Activated CD4-positive, alpha-beta T cell treated with anti-CD3 and anti-CD28 coated beads, Interleukin-2, amount 10 ng/mL, durations not matched to agents 7 days and 5 days (primary cell): ENCODE measurements around the gene CEP290. TPM values are rescaled to one million over a fixed set of nuclear protein-coding genes. Genes with fewer than 3 reads are reported as not detected.

Experiments
- CTCF ChIA-PET: fragments of 350-600 bp; sonication (Branson Sonifier 250); formaldehyde crosslinking; loops from one replicate; lab custom pipeline; 2021; ENCODE audit warnings: antibody characterized with exemption; lab: Charles Lee
- POLR2A ChIA-PET: fragments of 350-600 bp; sonication (Branson Sonifier 250); formaldehyde crosslinking; loops from one replicate; lab custom pipeline; 2021; ENCODE audit warnings: antibody characterized with exemption; lab: Charles Lee
- DNase-seq: peaks from one replicate; pipeline ENCODE4 v3.0.0-alpha.2; 2020
- H3K27ac Mint-ChIP-seq: one replicate; pipeline ENCODE4 v1.8.0; 2021; ENCODE audit warnings: mild to moderate bottlenecking, moderate library complexity, mixed read lengths
- H3K27me3 Mint-ChIP-seq: one replicate; pipeline ENCODE4 v1.8.0; 2021; ENCODE audit warnings: mixed read lengths
- H3K36me3 Mint-ChIP-seq: one replicate; pipeline ENCODE4 v1.8.0; 2021; ENCODE audit warnings: low read depth, mixed read lengths
- H3K4me1 Mint-ChIP-seq: one replicate; pipeline ENCODE4 v1.8.0; 2021; ENCODE audit warnings: mixed read lengths
- H3K4me3 Mint-ChIP-seq: one replicate; pipeline ENCODE4 v1.8.0; 2021; ENCODE audit warnings: mild to moderate bottlenecking, moderate library complexity, mixed read lengths
- H3K9me3 Mint-ChIP-seq: one replicate; pipeline ENCODE4 v1.8.0; 2021; ENCODE audit warnings: mixed read lengths
- total RNA-seq, 2 experiments: library from RNA; stranded (reverse); gene quantifications; one replicate each; pipeline ENCODE4 v1.2.3, GENCODE V29; 2021

Gene CEP290, protein sequence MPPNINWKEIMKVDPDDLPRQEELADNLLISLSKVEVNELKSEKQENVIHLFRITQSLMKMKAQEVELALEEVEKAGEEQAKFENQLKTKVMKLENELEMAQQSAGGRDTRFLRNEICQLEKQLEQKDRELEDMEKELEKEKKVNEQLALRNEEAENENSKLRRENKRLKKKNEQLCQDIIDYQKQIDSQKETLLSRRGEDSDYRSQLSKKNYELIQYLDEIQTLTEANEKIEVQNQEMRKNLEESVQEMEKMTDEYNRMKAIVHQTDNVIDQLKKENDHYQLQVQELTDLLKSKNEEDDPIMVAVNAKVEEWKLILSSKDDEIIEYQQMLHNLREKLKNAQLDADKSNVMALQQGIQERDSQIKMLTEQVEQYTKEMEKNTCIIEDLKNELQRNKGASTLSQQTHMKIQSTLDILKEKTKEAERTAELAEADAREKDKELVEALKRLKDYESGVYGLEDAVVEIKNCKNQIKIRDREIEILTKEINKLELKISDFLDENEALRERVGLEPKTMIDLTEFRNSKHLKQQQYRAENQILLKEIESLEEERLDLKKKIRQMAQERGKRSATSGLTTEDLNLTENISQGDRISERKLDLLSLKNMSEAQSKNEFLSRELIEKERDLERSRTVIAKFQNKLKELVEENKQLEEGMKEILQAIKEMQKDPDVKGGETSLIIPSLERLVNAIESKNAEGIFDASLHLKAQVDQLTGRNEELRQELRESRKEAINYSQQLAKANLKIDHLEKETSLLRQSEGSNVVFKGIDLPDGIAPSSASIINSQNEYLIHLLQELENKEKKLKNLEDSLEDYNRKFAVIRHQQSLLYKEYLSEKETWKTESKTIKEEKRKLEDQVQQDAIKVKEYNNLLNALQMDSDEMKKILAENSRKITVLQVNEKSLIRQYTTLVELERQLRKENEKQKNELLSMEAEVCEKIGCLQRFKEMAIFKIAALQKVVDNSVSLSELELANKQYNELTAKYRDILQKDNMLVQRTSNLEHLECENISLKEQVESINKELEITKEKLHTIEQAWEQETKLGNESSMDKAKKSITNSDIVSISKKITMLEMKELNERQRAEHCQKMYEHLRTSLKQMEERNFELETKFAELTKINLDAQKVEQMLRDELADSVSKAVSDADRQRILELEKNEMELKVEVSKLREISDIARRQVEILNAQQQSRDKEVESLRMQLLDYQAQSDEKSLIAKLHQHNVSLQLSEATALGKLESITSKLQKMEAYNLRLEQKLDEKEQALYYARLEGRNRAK (N-terminal part only)
- total RNA-seq = 10 to 100 TPM; 10.9 to 12.2 TPM

DNA sequence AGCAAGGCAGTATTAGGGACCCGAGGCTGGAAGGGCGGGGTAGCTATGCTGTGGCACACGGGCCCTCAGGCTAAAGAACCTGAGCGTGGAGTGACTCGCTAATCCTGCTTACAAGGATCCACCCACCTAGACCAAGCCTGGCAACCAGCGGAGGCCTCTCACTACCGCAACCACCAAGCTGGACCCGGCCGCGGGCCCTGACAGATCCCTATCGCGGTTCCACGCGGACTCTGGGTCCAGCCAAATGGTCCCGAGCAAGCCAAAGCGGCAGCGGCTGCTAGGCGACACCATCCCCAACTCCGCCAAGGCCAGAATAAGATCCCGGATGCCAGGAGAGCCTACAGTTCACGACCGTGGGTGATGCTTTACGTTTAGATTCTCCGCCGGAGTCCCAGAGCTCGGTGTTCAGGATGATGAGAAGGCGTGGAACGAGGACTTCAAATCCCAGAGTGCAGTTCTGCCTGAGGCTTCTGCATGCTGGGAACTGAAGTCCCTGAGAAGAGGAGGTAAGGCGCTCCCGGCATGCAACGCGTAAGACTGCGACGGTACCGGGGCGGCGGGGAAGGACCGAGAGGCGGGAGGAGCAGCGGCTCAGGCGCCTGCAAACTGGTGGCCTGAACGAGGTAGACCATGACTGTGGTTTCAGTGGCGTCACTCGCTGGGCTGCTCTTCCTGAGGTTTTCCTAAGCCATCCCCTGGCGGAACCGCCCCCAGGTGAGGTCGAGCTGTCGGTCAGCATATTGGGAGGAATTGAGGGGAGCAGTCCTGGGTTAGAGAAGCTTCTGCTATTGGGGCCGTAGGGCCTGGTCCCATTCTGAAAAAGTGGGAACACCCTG is at the start of gene CEP290, which contains the start of gene TMTC3:
Gene CEP290 (minus strand): TSS at position 315 of the 836 bp plus-strand sequence. CDS start 781 bp downstream, outside the sequence.
Gene TMTC3 (plus strand): TSS at position 534 of the 836 bp plus-strand sequence. CDS start 6,009 bp downstream, outside the sequence.
- H3K9me3 Mint-ChIP-seq = no peaks in the 10 kb centered on the region
- H3K4me3 Mint-ChIP-seq = peak within 1 kb of the TSS; percentile 88
- H3K36me3 Mint-ChIP-seq = peaks cover 11% of the 10 kb centered on the region
- POLR2A ChIA-PET = no interaction called here
- peaks cover 32% of the 10 kb centered on the region for H3K4me1 Mint-ChIP-seq
- no peaks in the 10 kb centered on the region for H3K27me3 Mint-ChIP-seq
- peak within 1 kb of the TSS; percentile 93 for H3K27ac Mint-ChIP-seq
- CTCF ChIA-PET = interaction anchor here (0.6 to 1.9 kb wide), 4 partner anchors 11 to 47 kb away, joined by 3 to 6 read pairs (median 5); no protein-coding TSS in a partner anchor
- DNase-seq = peak; percentile 96

DNA sequence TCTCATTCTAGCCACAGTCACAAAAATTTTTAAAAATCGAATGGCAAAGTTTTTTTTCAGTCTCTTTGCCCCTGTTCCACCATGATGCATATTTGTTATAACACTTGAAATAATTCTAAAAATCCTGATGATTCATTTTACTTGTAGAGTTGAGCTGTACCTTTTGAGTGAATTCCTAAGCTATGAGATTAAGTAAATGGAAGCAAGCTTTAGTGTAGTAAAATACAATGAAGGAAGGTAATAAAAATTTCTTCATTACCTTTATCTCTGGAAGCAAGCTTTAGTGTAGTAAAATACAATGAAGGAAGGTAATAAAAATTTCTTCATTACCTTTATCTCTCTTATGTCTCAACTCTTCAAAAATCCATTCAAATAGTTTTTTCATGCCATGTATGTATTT is 46.3 kb upstream of the CEP290 start:
- Mint-ChIP-seq H3K9me3 (no peaks in the 10 kb centered on the region), H3K27ac (no peak overlapping the region), H3K27me3 (no peaks in the 10 kb centered on the region), H3K4me3 (no peak overlapping the region), H3K4me1 (no peaks in the 10 kb centered on the region), H3K36me3 (peaks cover 8% of the 10 kb centered on the region)
- POLR2A ChIA-PET = no interaction called here
- CTCF ChIA-PET = interaction anchor here (0.7 kb wide), 1 partner anchor 46 kb away, joined by 6 read pairs; the partner anchor contains the start of genes CEP290 and TMTC3
- DNase-seq = no peak

DNA sequence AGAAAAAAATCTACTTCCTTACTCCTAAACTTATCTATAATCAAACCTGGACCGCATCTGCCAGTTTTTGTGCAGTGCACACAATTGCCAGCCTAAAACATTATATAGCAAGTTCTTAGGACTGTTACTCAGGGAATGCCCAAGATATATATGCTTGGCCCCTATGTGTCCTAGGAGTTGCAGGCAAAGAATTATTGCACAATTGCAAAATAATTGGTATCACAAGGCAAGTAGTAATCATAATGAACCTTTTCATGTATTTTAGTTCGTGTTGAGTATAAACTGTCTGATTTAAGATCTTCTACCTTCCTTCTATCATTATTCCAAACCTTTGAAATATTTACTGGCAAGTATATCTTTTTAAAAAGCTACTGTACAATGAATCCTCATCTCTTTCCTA is 45.7 kb upstream of the CEP290 start:
- Mint-ChIP-seq H3K27ac (no peak overlapping the region), H3K9me3 (no peaks in the 10 kb centered on the region), H3K4me3 (no peak overlapping the region), H3K36me3 (peaks cover 10% of the 10 kb centered on the region), H3K27me3 (no peaks in the 10 kb centered on the region), H3K4me1 (no peaks in the 10 kb centered on the region)
- ChIA-PET POLR2A (no interaction called here), CTCF (no interaction called here)
- DNase-seq = no peak

DNA sequence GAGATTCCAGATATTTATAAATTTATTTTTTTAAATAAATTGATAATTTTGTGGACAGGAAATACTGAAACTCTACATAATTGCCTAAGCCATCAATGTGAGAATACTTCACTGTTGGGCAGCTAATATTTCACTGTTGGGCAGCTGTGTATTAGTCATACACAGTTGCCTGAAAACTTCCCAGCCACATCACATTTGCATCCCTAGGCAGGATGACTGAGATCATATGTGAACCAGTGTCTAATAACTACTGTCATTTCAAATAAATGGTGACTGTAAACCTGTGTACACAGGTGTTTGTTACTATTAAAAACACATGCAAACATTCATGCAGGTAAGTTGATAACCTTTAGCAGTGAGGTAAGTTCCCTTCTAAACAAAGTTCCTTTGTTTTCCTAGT is 44.1 kb upstream of the CEP290 start:
- H3K36me3 Mint-ChIP-seq = peaks cover 21% of the 10 kb centered on the region
- no peaks in the 10 kb centered on the region for H3K4me1 Mint-ChIP-seq
- no peak overlapping the region for H3K27ac Mint-ChIP-seq
- H3K27me3 Mint-ChIP-seq = no peaks in the 10 kb centered on the region
- peaks cover 4% of the 10 kb centered on the region for H3K9me3 Mint-ChIP-seq
- ChIA-PET CTCF (no interaction called here), POLR2A (no interaction called here)
- no peak overlapping the region for H3K4me3 Mint-ChIP-seq
- DNase-seq = no peak

DNA sequence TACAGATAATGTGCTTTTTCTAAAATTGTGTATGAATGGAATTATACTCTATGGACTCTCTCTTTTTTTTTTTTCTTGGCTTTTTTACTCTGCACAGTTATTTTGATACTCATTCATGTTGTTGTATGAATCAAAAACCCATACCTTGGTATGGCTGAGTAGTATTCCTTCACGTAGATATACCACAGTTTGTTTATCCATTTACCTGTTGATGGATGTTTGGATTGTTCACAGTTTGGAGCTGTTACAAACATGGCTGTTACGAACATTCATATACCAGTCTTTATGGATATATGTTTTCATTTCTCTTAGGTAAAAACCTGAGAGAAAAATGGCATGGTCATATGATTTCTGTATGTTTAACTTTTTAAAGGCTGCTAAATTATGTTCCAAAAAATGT is 43.4 kb upstream of the CEP290 start:
- ChIA-PET CTCF (no interaction called here), POLR2A (no interaction called here)
- DNase-seq = no peak
- H3K4me3 Mint-ChIP-seq = no peak overlapping the region
- H3K27me3 Mint-ChIP-seq = no peaks in the 10 kb centered on the region
- H3K9me3 Mint-ChIP-seq = peaks cover 4% of the 10 kb centered on the region
- peaks cover 26% of the 10 kb centered on the region for H3K36me3 Mint-ChIP-seq
- no peaks in the 10 kb centered on the region for H3K4me1 Mint-ChIP-seq
- no peak overlapping the region for H3K27ac Mint-ChIP-seq

DNA sequence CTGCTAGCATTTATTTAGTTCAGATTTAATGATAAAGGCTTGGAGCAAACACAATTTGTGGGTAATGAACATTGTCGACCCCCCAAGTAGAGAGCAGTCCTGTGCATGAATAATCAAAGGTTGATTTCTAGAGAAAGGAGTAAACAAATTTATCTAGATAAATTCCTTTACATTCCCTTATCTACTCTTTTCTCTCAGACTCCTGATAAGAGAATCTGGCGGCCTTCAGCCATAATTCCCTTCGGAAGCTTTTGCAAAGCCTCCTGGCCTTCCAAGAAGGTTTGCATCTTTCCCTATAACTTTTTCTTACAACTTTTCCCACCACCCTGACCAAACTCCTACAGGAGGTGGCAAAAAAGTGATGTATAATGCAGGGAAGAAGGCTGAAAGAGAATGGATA is 42.3 kb upstream of the CEP290 start:
- Mint-ChIP-seq H3K4me3 (no peak overlapping the region), H3K36me3 (peaks cover 35% of the 10 kb centered on the region), H3K27me3 (no peaks in the 10 kb centered on the region), H3K4me1 (no peaks in the 10 kb centered on the region), H3K27ac (no peak overlapping the region), H3K9me3 (peaks cover 4% of the 10 kb centered on the region)
- POLR2A ChIA-PET = interaction anchor here (0.6 kb wide), 1 partner anchor 1210 kb away, joined by 3 read pairs; no protein-coding TSS in a partner anchor
- CTCF ChIA-PET = no interaction called here
- DNase-seq = no peak

DNA sequence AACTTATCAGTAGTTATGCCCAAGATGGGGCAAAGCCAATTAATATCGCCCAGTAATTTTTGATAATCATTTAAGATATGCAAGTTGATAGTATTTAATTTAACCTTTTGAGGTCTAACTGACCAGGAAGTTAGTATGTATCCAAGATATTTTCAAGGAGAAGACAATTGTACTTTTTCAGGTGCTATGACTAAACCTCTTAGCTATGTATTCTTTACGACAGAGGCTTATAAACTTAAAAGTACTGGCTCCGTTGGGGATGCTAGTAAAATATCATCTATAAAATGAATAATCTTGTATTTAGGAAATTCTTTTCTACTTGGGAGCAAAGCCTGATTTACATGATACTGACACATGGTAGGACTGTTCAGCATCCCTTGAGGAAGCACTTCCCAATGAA is 40.5 kb upstream of the CEP290 start:
- peaks cover 46% of the 10 kb centered on the region for H3K36me3 Mint-ChIP-seq
- peaks cover 4% of the 10 kb centered on the region for H3K9me3 Mint-ChIP-seq
- no peak for DNase-seq
- ChIA-PET CTCF (interaction anchor here (1.4 kb wide), 1 partner anchor 14 kb away, joined by 3 read pairs; no protein-coding TSS in a partner anchor), POLR2A (no interaction called here)
- H3K4me1 Mint-ChIP-seq = no peaks in the 10 kb centered on the region
- H3K27ac Mint-ChIP-seq = no peak overlapping the region
- no peak overlapping the region for H3K4me3 Mint-ChIP-seq
- H3K27me3 Mint-ChIP-seq = no peaks in the 10 kb centered on the region

DNA sequence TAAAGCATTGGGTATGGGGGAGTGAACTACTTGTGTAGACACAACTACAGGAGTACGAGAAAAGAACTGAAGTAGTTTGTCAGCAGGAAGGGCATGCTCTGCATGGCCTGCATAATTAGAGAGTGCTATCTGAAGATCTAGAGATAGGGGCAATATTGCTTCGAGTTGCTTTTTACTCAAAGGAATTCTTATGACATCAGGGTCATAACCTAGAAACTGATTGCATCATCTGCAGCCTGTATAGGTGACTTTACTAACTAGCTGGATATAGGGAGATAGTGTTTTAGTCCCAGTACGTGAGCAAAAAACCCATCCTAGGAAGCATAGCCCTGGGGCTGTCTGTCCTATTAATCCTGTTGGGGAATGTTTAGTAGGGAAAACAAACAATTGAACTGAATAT is 40.0 kb upstream of the CEP290 start:
- no peak for DNase-seq
- no peak overlapping the region for H3K27ac Mint-ChIP-seq
- ChIA-PET CTCF (interaction anchor here (1.4 kb wide), 1 partner anchor 14 kb away, joined by 3 read pairs; no protein-coding TSS in a partner anchor), POLR2A (no interaction called here)
- H3K9me3 Mint-ChIP-seq = peaks cover 4% of the 10 kb centered on the region
- H3K4me3 Mint-ChIP-seq = no peak overlapping the region
- H3K36me3 Mint-ChIP-seq = peaks cover 49% of the 10 kb centered on the region
- no peaks in the 10 kb centered on the region for H3K4me1 Mint-ChIP-seq
- no peaks in the 10 kb centered on the region for H3K27me3 Mint-ChIP-seq

DNA sequence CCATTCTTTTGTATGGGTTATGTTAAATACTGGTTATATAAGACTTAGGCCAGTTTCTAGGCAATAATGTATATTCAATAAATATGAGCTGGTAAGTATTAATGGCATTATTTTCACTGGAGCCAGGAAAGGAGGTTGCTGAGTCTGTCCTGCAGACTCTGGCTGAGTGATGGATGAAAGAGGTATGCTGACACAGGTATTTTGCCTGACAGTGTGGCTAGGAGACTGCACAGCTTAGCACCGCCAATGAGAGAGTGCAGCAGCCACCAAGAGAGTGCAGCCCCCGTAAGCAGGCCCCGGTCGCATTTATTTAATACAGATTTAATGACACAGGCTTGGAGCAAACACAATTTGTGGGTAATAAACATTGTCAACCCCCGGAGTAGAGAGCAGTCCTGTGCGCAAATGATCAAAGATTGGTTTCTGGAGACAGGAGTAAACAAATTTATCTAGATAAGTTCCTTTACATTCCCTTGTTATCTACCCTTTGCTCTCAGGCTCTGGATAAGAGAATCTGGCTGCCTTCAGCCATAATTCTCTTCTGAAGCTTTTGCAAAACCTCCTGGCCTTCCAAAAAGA is 37.6 kb upstream of the CEP290 start:
- peaks cover 58% of the 10 kb centered on the region for H3K36me3 Mint-ChIP-seq
- POLR2A ChIA-PET = no interaction called here
- no peaks in the 10 kb centered on the region for H3K27me3 Mint-ChIP-seq
- CTCF ChIA-PET = no interaction called here
- no peak overlapping the region for H3K27ac Mint-ChIP-seq
- no peaks in the 10 kb centered on the region for H3K4me1 Mint-ChIP-seq
- no peak overlapping the region for H3K4me3 Mint-ChIP-seq
- DNase-seq = no peak
- peaks cover 4% of the 10 kb centered on the region for H3K9me3 Mint-ChIP-seq

DNA sequence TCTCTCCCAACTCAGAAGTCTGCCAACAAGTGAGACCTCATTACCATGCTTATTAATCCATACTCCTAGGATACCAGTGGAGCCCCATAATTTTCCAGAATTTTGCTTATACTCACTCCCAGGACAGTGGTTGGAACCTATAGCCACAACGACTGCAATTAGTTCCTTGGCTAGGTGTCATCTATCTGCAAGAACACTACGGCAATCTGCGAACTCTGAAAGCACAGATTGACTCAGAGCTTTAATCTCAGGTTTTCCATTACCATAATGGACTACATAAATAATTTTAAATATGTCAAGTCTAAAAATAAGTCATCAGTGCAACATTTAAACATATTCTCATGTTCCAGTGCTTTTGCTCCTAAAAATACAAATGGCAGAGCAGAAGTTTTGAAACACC is 33.7 kb upstream of the CEP290 start:
- H3K4me3 Mint-ChIP-seq = no peak overlapping the region
- H3K36me3 Mint-ChIP-seq = peaks cover 51% of the 10 kb centered on the region
- no peak for DNase-seq
- H3K4me1 Mint-ChIP-seq = no peaks in the 10 kb centered on the region
- H3K27me3 Mint-ChIP-seq = no peaks in the 10 kb centered on the region
- CTCF ChIA-PET = no interaction called here
- POLR2A ChIA-PET = interaction anchor here (0.6 kb wide), 1 partner anchor 80 kb away, joined by 3 read pairs; no protein-coding TSS in a partner anchor
- H3K9me3 Mint-ChIP-seq = peaks cover 3% of the 10 kb centered on the region
- no peak overlapping the region for H3K27ac Mint-ChIP-seq

DNA sequence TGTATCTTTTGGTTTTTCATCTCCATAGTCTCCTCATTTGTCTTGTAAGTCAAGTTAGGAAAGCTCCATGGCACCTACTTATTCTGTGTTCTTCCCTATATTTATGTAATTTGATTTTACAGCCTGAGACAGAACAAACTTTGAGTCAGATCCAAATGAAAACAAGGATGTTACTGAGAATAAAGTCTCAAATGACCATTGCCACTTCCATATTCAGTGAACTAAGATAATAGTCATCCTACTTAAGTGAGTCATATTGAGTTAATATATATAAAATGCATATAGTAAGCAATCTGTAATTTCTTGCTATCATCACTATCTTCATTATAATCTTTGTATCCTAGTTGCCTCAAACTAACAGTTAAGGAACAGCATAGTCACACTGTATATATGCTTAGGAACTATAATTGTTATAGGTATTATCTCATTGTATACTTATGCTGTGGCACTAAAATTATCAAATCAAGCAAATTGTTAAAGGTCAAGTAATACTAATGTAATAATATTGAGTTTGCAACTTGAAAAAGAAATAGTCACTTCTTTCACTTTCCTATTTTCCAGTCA is 31.0 kb upstream of the CEP290 start:
- POLR2A ChIA-PET = no interaction called here
- CTCF ChIA-PET = no interaction called here
- Mint-ChIP-seq H3K27ac (no peak overlapping the region), H3K27me3 (no peaks in the 10 kb centered on the region), H3K4me1 (no peaks in the 10 kb centered on the region), H3K36me3 (peaks cover 46% of the 10 kb centered on the region), H3K4me3 (no peak overlapping the region), H3K9me3 (peaks cover 3% of the 10 kb centered on the region)
- no peak for DNase-seq
